NOMO-1 treated with DMSO at 0.1 percent for 48 hours (cell line): ENCODE data around the gene IRF2BP2.

ENCODE experiments used
- DNase-seq: peaks from one replicate; lab custom pipeline; 2025; ENCODE audit not compliant: unreplicated experiment; lab: John Stamatoyannopoulos, UW

IRF2BP2 gene

DNA sequence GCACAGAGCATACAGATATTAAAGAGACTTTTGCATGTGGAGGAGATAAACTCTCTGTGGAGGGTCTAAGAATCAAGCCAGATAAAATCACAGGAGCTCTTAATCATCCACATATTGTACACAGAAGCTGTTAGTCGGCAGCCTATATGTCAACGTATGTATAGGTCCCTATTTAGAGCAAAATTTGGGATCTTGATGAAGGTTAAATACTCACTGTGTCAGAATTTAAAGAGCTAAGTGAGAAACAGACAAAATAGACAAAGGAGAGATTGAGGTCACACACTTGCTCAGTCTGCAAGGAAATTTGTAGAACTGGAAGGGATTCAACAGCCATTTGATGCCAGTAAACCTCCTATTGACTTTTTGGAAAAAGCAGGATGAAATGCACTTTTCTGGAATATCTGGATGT, 4.1 kb upstream of the IRF2BP2 start:
- DNase-seq: no peak

DNA sequence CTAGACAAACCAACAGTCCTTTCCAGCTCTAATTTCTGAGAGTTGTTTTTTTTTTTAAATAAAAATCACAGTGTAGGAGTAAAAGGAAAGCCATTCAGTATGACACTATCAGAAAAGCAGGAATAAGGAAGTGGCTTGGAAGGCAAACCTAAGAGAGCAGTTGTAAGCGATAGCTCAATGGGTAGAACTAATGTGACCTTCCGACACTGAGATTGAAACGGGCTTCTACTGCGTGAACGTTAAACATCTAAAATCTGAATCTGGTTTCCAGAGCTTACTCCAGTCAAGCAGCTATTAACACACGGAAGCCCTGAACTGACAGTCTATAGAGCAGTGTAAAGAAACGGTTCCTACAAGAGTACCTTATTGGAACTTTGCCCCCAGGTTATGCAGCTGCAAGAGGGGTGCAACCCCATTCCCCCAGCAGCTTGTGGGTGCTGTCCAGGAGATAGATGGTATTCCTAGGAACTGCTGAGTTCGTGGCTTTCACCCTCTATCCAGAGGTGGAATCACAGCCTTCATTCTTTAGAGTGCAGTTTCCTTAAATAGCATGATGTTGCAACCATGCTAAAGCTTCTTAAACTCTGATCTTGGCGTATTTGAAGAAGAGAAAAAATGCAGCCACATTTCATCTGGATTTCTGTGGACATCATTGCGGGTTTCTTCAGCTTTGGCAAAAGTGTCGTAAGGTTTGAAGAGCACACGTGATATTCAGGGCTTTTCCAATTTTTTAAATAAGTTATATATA, 3.3 kb upstream of the IRF2BP2 start:
- DNase-seq: peak; percentile 83

DNA sequence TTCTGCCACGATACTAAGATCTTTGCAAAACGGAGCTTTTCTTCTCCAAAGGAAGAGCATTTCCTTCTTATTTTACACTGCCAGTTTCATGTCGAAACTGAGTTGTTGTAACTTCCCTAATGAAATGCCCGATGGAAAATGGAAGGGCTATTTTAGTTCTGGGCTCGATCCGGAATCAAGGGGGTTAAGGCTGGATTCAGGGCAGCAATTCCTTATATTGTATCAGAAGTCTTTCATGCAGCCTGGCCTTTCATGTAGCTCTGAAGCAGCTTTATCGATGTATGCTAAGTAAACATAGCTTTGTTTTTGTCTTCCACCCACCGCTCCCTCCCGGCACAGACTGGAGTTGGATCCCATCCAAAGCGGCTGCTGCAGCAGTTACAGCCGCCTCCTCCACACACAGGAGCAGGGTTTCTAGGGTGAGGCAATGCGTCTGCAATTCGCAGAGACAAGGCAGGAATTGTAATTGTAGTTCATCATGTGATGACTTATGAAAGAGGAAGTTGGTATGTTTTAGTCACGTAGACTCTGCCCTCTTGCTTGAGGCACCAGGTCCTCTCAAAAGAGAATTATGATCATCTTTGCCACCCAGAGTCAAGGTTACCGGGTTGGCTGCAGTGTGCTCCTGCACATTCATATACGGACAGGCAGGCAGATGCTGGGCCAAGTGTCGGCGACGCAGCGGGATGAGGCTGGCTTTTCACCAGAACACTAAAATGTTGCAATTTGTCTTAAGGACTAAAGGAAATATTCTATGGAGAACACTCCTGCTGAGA, 2.6 kb upstream of the IRF2BP2 start:
- peak; percentile 100 for DNase-seq

DNA sequence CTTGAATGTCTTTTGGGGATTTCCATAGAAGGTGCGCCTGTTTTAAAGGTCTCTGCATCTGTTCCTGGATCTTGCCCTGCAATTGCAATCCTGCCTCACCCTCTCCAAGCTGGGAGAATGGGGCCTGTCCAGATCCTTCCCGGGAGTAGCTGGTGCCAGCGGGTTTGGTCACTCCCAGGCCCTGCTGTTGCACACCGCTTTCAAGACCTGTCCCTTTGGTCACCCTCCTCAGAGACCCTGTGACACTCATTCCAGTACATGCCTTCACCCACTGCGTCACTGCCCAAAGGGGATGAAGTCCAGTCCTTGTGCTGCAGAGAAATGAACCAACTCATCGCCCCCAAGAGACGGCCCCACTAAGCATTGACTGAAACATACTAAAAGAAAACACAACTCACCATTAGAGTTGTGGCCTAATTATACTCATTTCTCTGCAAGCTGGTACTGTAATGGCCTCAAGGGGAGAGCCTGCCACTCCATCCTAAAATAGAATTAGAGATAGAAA, 1.9 kb upstream of the IRF2BP2 start:
- DNase-seq: no peak

DNA sequence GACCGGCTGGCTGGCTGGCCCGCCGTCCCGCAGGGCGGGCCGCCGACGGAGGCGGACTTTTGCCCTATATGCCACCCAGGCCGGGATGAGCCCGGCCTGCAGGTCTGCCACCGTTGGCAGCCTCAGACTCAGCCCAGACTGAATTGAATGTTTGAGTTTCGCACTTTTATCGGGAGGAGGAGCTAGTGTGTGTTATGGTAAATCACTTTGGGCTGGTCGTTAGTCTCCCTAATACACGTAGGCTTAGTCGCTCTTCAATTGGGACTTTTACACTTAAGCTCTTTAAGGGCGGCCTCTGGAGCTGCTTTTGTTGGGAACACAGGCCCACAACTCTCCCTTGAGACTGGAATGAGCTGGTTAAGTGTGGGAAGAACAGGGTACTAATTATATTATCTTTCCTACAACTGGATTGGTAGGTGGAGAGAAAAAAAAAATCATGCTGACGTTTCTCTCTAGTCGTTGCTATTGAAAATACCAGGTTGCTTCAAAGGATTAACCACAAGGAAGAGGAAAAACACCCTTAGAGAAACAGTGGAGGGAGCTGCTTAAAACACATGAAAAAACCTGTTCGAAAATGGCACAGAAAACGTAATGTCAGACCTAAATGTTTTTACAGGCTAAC, 1.4 kb upstream of the IRF2BP2 start:
- peak; percentile 91 for DNase-seq

DNA sequence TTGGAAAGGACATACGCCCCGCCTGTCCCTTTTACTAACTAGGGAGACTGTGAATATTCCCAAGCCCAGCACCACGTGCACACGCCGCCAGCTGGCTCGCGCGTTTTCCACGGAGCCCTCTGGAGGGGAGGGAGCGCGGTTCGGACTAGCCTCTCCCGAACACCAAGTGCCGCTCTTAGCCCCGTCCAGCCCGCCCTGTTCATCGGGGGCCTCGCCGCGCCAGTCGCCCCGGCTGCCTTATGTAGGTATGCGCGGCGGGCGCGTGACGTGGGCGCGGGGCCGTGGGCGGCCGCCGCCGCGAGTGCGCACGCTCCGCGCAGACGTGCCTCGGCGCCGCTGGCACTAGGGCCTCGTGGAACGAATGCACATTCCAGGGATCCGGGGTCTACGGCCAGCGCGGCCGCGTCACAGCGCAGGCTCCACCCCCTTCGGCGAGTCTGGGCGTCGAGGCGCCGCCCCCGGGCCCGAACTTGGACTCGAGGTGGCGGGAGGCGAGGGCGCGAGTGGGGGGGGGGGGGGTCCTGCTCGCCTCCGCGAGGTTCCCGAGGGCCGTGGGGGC, 767 bp upstream of the IRF2BP2 start:
- peak; percentile 94 for DNase-seq

DNA sequence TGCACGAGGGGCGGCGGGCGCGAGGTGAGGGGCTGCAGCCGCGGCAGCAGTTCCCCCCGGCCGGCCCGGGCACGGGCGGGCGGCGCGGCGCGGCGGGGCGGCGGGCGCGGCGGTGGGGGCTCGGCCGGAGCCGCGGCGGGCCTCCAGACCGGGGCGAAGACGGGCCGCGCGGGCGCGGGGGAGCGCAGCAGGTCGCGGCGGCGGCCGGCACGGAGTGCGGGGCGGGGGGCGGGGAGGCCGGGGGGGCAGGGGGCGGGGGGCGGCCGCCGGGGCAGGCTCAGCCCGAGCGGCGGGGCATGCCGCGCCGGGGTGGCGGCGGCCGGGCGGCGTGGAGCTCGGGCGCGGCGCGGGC, 311 bp downstream of the IRF2BP2 start:
- no peak for DNase-seq

DNA sequence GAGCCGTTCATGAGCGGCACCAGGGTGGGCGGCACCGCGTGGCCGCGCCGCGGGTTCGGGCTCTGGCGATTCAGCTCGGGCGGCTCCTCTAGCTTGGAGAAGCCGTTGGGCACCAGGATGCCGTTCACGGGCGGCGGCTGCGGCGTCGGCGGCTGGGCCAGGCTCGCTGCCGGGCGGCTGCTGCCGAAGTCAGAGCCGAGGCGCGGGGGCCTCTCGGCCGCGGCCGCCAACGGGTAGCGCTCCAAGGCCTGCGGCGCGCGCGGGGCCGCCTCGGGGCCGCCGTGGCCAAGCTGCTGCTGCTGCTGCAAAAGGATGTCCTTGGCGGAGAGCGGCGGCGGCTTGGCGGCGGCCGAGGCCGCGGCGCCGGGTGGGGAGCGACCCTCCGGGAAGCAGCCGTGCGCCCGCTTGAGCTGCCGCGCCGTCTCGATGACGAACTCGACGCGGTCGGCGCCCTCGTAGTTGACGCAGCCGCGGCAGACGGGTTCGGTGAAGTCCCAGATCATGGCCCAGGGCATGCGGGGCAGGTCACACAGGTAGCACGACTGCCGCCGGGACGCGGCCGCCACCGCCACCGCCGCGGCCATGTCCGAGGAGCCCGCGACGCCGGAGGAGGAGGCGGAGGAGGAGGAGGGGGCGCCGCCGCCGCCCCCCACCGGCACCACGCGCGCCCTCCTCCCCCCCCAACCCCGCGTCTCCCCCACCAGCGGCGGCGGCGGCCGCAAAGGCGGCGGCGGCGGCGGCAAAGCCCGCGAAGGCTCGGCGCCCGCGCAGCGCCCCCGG, 877 bp downstream of the IRF2BP2 start:
- DNase-seq: peak; percentile 48

DNA sequence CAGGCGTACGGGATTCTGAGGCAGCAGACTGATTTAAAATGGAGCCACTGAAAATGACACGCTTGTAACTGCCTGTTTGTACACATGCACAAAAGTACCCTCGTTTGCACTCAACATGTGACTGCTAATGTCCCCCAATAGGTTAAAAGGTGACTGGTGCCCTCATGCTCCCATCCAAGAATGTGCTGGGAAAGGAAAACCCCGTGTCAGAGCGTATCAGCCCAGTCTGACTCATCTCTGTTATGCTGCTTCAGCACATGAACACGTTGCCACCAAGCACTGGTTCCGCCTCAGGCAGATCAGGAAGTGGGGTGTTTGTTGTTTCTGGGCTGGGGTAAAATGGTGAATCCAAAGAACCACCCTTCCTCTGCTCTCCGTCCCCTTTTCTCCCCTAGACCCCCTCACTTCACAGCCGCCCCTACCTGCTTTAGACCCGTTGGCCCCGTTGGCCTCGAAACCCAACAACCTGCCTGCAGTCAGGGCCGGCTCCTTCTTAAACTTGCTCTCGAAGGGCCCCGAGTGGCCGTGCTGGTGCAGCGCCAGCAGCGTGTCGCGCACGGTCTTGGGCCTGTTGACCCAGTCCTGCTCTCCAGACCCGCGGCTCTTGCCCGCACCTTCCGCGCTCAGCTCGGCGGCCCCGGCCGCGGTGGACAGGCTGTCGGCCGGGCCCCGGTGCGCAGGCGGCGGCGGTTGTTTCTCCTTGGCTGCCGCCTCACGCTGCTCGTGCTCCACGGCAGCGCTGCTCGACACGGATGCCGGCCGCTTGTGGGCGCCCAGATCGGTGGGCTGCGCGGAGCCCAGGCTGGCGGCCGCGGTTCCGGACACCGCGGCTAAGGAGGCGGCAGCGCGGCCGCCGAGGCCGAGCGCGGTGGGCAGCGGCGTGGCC, 1.7 kb downstream of the IRF2BP2 start:
- peak; percentile 90 for DNase-seq

DNA sequence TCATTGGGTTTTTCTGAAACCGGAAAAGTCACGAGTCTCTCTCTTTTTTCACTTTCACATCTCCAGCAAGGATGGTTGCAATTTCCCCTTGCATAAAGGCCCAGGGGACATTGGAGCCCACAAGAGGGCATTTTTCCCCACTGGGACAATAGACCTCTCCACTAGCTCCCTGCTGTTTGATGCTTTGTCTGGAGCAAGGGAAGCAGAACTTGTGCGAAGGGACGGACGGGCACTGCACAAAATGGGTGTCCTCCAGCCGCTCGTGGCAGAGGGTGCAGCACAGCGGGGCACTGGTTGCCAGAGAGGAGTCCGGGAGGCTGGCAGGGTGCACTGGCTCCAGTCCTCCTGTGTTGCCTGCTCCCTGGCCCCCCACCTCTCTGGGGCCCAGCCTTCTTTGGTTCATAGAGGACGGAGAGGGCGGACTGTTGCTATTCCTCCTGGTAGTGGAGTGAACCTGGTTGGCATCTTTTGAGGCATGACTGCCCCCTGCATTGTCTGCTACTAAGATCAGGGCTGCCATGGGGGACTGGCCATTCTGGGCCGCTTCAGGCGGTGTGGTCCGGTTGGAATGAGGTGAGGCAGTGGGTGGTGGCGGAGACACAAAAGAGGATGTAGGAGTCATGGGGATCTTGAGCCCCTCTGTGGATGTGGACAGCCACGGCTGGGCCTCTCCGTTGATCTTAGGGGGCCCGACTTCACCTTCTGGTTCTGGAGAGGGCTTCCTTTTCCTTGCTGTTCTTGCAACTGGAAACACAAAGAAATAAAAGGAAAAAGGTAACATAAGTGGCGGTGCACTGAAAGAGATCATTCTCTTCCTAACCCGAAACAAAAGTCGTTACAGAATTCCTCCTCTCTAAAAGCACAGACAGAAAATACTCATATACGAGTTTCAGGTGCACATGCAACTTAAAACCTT, 2.6 kb downstream of the IRF2BP2 start:
- DNase-seq: peak; percentile 49

DNA sequence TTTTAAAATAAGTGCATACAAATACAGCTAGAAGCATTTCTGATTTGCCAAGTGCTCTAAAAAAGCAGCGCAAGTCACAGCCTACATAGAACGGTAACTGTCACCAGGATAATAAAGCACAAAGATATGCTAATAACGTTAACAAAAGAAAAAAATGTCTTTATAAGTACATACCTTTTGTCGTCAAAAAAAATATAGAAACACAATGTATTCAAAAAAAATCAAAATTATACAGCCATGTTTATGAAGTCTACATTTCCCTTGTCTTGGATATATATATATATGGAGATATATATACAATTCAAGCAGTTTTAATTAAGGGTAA, 3.2 kb downstream of the IRF2BP2 start:
- DNase-seq: peak; percentile 26

DNA sequence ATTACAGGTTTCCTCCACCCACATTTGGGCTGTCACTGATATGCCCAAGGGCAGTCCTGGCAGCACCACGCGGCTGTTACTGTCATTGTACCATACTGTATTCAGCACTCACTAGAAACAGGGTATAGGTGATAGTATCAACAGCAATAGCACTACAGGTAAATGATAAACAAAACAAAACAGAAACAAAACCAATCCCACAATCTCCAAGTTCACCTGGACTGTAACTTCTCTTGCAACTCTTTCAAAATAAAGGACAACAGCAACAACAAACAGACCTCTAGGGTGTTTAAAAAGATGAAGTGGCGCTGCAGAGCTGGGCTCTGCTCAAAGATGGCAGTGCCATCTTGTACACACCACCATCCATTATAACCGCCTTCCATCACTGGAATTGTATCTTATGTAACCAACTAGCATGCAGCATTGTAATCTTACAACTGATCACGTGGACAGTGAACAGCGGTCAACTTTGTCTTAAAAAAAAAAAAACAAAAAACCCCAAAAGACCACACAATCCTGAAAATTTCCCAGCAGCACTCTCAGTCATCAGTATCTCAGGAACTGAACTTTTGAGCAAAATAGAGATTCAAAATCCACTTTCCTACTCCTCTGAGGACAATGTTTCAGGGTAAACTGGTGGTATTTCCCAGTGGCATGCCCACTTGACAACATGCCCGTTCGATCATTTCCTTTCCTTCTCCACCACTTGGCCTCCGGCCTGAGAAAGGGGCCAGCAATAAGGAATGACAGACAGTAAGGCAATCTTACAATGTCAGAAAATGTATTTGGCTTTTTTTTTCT, 3.8 kb downstream of the IRF2BP2 start:
- DNase-seq: peak; percentile 41

DNA sequence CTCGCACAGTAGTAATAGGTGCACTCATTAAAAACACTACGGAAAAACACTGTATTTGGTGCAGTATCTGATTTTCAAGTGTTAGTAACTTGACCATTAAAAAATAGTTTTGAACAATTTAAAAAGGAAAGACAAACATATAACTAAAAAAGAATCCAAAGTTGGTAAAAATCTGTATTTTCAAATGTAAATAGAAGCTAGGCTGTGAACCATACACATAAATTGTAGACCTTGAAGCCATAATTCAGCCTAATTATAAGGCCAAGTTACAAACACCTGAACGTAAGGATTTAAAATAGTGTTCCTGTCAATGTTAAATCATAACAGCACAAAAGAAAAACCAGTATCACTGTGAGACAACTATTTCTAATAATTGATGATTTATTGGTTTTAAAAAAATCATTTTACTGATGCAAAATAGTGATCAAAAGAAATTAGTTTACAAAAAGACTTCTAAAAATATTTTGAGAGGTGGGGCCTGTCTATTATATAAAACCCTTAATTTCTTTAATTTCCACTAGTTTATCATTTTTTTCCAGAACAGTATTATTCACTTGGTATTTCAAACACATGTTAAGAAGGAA, 4.5 kb downstream of the IRF2BP2 start:
- DNase-seq: no peak

DNA sequence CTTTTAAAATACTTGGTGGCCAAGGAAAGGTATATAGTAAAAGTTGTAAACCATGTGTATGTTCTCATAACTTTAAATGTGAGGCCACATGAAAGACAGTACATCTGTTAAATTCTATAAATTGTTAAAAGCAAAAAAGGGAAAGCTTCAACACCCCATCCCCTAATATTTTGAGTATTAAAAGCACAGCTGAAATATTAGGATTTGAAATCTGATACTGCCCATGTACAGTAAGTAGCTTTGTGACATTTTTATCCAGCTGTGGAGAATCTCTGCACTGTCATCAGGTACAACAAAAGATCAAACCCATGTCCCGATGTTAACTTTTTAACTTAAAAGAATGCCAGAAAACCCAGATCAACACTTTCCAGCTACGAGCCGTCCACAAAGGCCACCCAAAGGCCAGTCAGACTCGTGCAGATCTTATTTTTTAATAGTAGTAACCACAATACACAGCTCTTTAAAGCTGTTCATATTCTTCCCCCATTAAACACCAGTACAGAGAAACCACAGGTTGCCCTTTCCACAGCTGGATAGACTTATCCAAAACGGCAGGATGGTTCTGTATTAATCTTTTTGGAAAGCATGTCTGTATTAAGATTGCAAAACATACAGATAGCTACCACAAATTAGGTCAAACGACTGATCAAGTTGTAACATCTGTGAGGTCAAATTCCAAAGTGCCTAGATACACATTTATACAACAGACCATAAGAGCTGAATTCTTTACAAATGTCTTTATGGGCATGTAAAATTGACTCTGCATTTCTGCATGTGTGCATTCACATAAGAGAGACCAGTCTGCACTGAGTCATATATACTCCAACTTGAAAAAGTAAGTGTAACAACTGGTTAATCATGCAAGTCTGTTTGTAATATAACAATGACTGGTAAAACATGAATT, 5.2 kb downstream of the IRF2BP2 start:
- DNase-seq: peak; percentile 24

DNA sequence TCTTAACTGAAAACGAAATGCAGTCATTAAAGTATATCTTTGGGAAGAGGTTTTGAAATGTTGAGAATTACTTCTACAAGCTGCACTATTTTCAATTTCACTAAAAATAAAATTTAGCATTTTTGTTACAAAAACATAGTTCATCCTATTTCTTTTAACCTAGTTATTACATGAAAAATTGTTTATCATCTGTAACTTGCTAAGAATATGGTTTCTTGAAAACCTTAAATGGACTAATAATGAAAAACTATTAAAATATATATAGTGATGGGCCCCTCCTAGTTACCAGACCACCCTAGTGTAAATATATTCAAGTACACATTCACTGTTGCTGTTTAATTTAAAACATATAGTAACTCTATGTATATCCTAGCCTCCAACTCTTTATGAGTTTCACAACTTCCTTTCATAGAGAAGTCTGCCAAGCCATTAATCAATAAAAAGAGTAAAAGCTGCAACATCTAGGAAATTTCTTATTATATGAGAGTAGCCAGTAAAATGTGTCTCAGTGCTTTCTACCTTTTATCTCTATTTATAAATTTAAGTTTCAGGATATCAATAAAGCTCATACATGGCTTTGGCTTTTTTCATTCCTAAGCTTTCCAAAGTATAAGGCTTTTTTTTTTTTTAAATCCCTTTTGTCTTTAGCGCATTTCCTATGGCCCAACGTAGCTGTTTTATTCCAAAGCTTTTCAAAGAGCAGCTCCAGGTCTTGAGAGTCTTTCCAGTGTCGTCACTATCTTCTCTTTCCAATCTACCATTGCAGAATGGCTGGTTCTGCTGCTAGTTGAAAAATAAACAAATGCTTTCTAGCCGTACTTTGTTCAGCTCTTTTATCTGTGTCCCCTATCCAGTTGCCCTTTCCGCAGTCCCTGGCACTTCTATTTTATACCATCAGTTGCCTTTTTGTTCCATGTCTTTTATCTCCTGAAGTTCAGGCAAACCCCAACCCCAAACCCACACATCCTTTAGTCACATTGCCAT, 6.5 kb downstream of the IRF2BP2 start:
- peak; percentile 31 for DNase-seq
